OCI-LY7 (cell line): ENCODE data around the gene RBM18. TPM values are rescaled to one million over a fixed set of nuclear protein-coding genes. Genes with fewer than 3 reads are reported as not detected.

Source experiments
- BruUV-seq: library from RNA; stranded (reverse); fragments of 400-500 nt; replicated peaks from 2 replicates; lab custom pipeline; 2021; lab: Mats Ljungman, UMichigan
- CTCF ChIA-PET: fragments of 300-600 bp; sonication (Branson Sonifier 250); formaldehyde crosslinking; loops from one replicate; lab custom pipeline; 2022; ENCODE audit warnings: antibody characterized with exemption; ENCODE audit not compliant: unreplicated experiment; lab: Charles Lee
- POLR2A ChIA-PET: fragments of 300-600 bp; sonication (Branson Sonifier 250); formaldehyde crosslinking; loops from one replicate; lab custom pipeline; 2022; ENCODE audit warnings: antibody characterized with exemption; lab: Charles Lee
- DNase-seq: peaks from one replicate; pipeline ENCODE4 v3.0.0-alpha.2; 2015; ENCODE audit warnings: low spot score
- H2AFZ ChIP-seq: fragments of 200-600 bp; sonication (generic), shearing (Covaris generic); 2 replicates; pipeline ENCODE4 v1.6.1; 2014; ENCODE audit warnings: mild to moderate bottlenecking, antibody characterized with exemption, low read length, moderate library complexity
- H3K27ac ChIP-seq: fragments of 200-600 bp; sonication (generic); 2 replicates; pipeline ENCODE4 v1.5.1; 2014; ENCODE audit warnings: mixed run types, low read depth, mild to moderate bottlenecking, moderate library complexity, low read length, inconsistent platforms; ENCODE audit not compliant: poor library complexity, severe bottlenecking
- H3K36me3 ChIP-seq: fragments of 200-600 bp; sonication (generic); 2 replicates; pipeline ENCODE4 v1.6.1; 2014; ENCODE audit warnings: mild to moderate bottlenecking, antibody characterized with exemption, low read length, moderate library complexity, mixed read lengths; ENCODE audit not compliant: insufficient read depth
- H3K4me1 ChIP-seq: fragments of 200-600 bp; sonication (generic); 2 replicates; pipeline ENCODE4 v1.5.1; 2014; ENCODE audit warnings: mild to moderate bottlenecking, low read length; ENCODE audit not compliant: insufficient read depth, poor library complexity, severe bottlenecking
- H3K4me2 ChIP-seq: fragments of 200-600 bp; sonication (generic); 2 replicates; pipeline ENCODE4 v1.6.1; 2014; ENCODE audit warnings: mild to moderate bottlenecking, low read length
- H3K4me3 ChIP-seq: fragments of 200-600 bp; sonication (generic); 2 replicates; pipeline ENCODE4 v1.5.1; 2014; ENCODE audit warnings: mild to moderate bottlenecking, low read depth, low read length; ENCODE audit not compliant: poor library complexity, severe bottlenecking
- H3K79me2 ChIP-seq: fragments of 200-600 bp; sonication (generic); 2 replicates; pipeline ENCODE4 v1.6.1; 2016; ENCODE audit warnings: low read depth, mild to moderate bottlenecking, low read length, moderate library complexity, mixed read lengths; ENCODE audit not compliant: insufficient read depth
- H3K9me2 ChIP-seq: fragments of 200-600 bp; sonication (generic); 2 replicates; pipeline ENCODE4 v1.6.1; 2016; ENCODE audit warnings: mild to moderate bottlenecking, low read length, mixed read lengths; ENCODE audit not compliant: insufficient read depth
- H3K9me3 ChIP-seq: fragments of 200-600 bp; sonication (generic); 2 replicates; pipeline ENCODE4 v1.6.1; 2014; ENCODE audit warnings: mild to moderate bottlenecking, mixed run types, low read length, mixed read lengths
- H4K20me1 ChIP-seq: fragments of 200-600 bp; sonication (generic); 2 replicates; pipeline ENCODE4 v1.6.1; 2014; ENCODE audit warnings: mild to moderate bottlenecking, antibody characterized with exemption, low read length, moderate library complexity, mixed read lengths; ENCODE audit not compliant: insufficient read depth
- EZH2phosphoT487 ChIP-seq: fragments of 200-600 bp; sonication (generic); IDR thresholded peaks from 2 replicates; pipeline ENCODE4 v1.6.1; 2018; ENCODE audit warnings: low read depth, borderline replicate concordance, mild to moderate bottlenecking, mixed run types, antibody characterized with exemption, low read length, moderate library complexity, mixed read lengths
- intact Hi-C: fragments of 100-400 bp; cut with micrococcal nuclease; formaldehyde crosslinking; loops from one replicate; pipeline ENCODE4 v1.10.0; 2022; ENCODE audit not compliant: unreplicated experiment
- total RNA-seq, 2 experiments: library from RNA; depleted of rRNA in 1 of 2; stranded (reverse); fragments of >200 nt in 1 of 2; shearing (Covaris generic) in 1 of 2; gene quantifications; 2 replicates each; pipeline ENCODE4 v1.2.3, GENCODE V29; 2014 to 2022
- TF ChIP-seq, protein P1 (sequence below): fragments of 200-600 bp; sonication (generic); conservative IDR thresholded peaks from 2 replicates; pipeline ENCODE4 v1.5.1; 2014; ENCODE audit warnings: mild to moderate bottlenecking, antibody characterized with exemption, low read length, moderate library complexity, mixed read lengths

Gene RBM18
- total RNA-seq, 2 experiments from 2014 or later: 8.3 to 22.2 TPM

DNA sequence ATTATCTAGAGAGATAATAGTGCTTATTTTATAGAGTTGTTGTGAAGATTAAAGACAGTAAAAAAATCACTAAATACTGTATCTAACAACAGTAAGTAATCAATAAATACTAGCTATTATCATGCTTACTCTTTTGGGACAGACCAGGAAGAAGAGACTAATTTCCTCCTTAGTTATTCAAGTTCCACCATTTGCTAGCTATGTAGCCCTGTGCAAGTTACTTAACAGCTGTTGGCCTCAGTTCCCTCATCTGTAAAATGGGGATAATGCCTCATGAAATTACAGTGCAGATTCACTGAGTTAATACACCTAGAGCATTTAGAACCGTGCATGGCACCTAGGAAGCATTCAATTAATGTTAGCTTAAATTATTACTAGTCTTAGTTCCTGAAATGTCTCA, 2.6 kb downstream of the RBM18 start:
- H3K79me2 ChIP-seq: peaks cover 53% of the 10 kb centered on the region
- POLR2A ChIA-PET: no interaction called here
- H3K9me2 ChIP-seq: no peaks in the 10 kb centered on the region
- no peak for TF ChIP-seq EZH2phosphoT487
- TF ChIP-seq, protein P1, sequence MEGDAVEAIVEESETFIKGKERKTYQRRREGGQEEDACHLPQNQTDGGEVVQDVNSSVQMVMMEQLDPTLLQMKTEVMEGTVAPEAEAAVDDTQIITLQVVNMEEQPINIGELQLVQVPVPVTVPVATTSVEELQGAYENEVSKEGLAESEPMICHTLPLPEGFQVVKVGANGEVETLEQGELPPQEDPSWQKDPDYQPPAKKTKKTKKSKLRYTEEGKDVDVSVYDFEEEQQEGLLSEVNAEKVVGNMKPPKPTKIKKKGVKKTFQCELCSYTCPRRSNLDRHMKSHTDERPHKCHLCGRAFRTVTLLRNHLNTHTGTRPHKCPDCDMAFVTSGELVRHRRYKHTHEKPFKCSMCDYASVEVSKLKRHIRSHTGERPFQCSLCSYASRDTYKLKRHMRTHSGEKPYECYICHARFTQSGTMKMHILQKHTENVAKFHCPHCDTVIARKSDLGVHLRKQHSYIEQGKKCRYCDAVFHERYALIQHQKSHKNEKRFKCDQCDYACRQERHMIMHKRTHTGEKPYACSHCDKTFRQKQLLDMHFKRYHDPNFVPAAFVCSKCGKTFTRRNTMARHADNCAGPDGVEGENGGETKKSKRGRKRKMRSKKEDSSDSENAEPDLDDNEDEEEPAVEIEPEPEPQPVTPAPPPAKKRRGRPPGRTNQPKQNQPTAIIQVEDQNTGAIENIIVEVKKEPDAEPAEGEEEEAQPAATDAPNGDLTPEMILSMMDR: no peak
- peaks cover 70% of the 10 kb centered on the region for H3K36me3 ChIP-seq
- H3K27ac ChIP-seq: no peak overlapping the region
- DNase-seq: no peak
- H2AFZ ChIP-seq: no peak overlapping the region
- no TSS peak for BruUV-seq
- no peak overlapping the region for H3K4me3 ChIP-seq
- no peaks in the 10 kb centered on the region for H3K9me3 ChIP-seq
- intact Hi-C loops: loop anchor here (10.0 kb wide), 1 partner anchor 673 kb away; the partner anchor contains the start of gene ZBTB26
- H3K4me1 ChIP-seq: peaks cover 34% of the 10 kb centered on the region
- 0 out of 2 replicates have a peak overlapping the region, but pooled peaks have one; percentile 3 for H3K4me2 ChIP-seq
- H4K20me1 ChIP-seq: peaks cover 10% of the 10 kb centered on the region; the same call in 1 of the 2 replicates
- CTCF ChIA-PET: no interaction called here

DNA sequence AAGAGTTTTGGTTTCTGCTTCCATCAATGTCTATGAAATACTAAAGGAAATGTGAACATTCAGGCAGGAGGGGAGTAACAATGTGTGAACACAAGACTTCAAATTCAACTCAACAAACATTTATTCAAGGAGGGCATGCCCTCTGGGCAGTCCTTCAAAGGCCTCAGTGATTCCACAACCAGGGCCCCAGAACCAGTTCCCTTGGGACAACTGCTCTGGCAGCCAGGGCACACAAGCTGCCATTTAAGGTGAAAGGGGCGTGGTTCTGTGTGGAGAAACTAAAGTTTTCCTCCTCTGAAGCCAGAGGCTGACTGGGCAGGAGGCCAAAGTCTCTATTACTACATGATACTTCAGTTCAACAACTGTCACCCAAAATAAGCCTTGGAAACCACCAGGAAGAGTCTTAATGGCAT, 3.2 kb downstream of the RBM18 start:
- 0 out of 2 replicates have a peak overlapping the region, but pooled peaks have one; percentile 3 for H3K4me2 ChIP-seq
- intact Hi-C loops: loop anchor here (10.0 kb wide), 1 partner anchor 673 kb away; the partner anchor contains the start of gene ZBTB26
- peaks cover 47% of the 10 kb centered on the region for H3K79me2 ChIP-seq
- H3K9me3 ChIP-seq: no peaks in the 10 kb centered on the region
- TF ChIP-seq EZH2phosphoT487: no peak
- no peak overlapping the region for H2AFZ ChIP-seq
- no peak overlapping the region for H3K4me3 ChIP-seq
- peaks cover 10% of the 10 kb centered on the region; the same call in 1 of the 2 replicates for H4K20me1 ChIP-seq
- BruUV-seq: no TSS peak
- no peaks in the 10 kb centered on the region for H3K9me2 ChIP-seq
- CTCF ChIA-PET: no interaction called here
- H3K36me3 ChIP-seq: peaks cover 73% of the 10 kb centered on the region
- H3K27ac ChIP-seq: no peak overlapping the region
- POLR2A ChIA-PET: no interaction called here
- DNase-seq: no peak
- H3K4me1 ChIP-seq: peaks cover 32% of the 10 kb centered on the region

DNA sequence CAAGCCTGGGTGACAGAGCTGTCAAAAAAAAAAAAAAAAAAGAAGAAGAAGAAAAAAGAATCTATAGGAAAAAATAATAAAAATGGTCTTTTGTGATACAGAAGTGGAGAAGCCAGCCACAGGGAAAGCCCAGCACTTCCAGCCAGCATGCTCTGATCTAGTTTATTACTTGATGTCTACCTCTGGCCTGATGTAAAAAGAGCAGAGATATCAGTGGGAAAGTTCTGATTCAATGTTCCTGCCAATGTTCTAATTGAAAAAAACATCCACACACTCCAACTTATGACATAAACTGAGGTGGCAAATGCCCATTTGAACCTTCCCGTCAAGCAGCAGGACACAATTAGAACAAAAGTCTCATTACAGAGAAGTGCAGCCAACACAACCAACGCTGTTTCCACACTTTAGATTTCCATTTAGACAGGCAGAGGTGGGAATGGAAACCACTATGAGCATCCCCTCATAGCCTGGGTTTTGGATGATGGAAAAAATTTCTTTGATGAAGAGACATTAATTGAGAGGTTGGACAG, 5.7 kb downstream of the RBM18 start:
- peaks cover 30% of the 10 kb centered on the region for H3K79me2 ChIP-seq
- POLR2A ChIA-PET: interaction anchor here (0.6 kb wide), 3 partner anchors 122 to 697 kb away, joined by 3 to 10 read pairs (median 4); no protein-coding TSS in a partner anchor
- no TSS peak for BruUV-seq

More for the DNA sequence above, 5.7 kb downstream of the RBM18 start:
- Histone ChIP-seq H2AFZ (no peak overlapping the region), H3K4me1 (peaks cover 24% of the 10 kb centered on the region), H4K20me1 (peaks cover 7% of the 10 kb centered on the region), H3K4me2 (no peak overlapping the region), H3K36me3 (peaks cover 90% of the 10 kb centered on the region), H3K4me3 (no peak overlapping the region), H3K9me3 (no peaks in the 10 kb centered on the region), H3K27ac (no peak overlapping the region), H3K9me2 (no peaks in the 10 kb centered on the region)
- intact Hi-C loops: no loop called here
- CTCF ChIA-PET: no interaction called here
- DNase-seq: no peak
- no peak for TF ChIP-seq EZH2phosphoT487
- TF ChIP-seq, protein P1: no peak
